Ovary (tissue), 9 donors: ENCODE results near the gene PCDHB3. TPM values are rescaled to one million over a fixed set of nuclear protein-coding genes. Genes with fewer than 3 reads are reported as not detected.

Experiments used
- polyA plus RNA-seq, 2 donors: library from polyadenylated mRNA; stranded (reverse); fragments of 200-250 nt in 1 of 2; fragments of 350-450 nt in 1 of 2; fragmentation: Illumina TruSeq in 1 of 2; extraction: RNeasy Lipid Tissue Mini Kit (QIAGEN cat#74804) in 1 of 2; gene quantifications; one replicate each; pipeline ENCODE4 v1.2.3, GENCODE V29; 2013 to 2014
- total RNA-seq, 7 donors: library from RNA; depleted of rRNA in 2 of 7; stranded (reverse); fragments of >200 nt in 2 of 7; fragmentation: NEBNext Ultra II Directional in 3 of 7; extraction: Animal tissue kit (Norgen Biotek cat#: 25700) in 3 of 7; gene quantifications; one replicate each; pipeline versions ENCODE4 v1.1.0 to v1.2.4, GENCODE V29; 2016 to 2023
- donor health status: DM: no; HTN: no; CAD: no; lungs with moderate emphysema.
- donor health status: DM: no; HTN: no; CAD: no.
- donor health status: Bipolar disorder and iron deficiency.
- donor health status: DM: yes; HTN: yes; CAD: no.
- donor health status: DM: no; HTN: no; CAD: no.
- donor health status: DM: yes; HTN: yes; CAD: no.

PCDHB3 gene
- total and polyA plus RNA-seq, 9 donors: 1.4 to 4.1 (median 3.0) TPM

Other genes starting within 250 kb of the PCDHB3 start
- gene PCDHA10, start 244.6 kb upstream of the PCDHB3 start, total RNA-seq: 1 to 10 TPM; 1.0 to 4.0 (median 1.5) TPM
- gene PCDHA10, start 244.6 kb upstream of the PCDHB3 start, polyA plus RNA-seq: 1 to 10 TPM in 1 of 2 donors, under 1 TPM in 1; 0.06 to 1.9 TPM
- gene PCDHA11, start 231.5 kb upstream of the PCDHB3 start, total RNA-seq: under 1 TPM; 0.23 to 0.79 (median 0.53) TPM
- under 1 TPM; 0.04 to 0.08 TPM for gene PCDHA11, start 231.5 kb upstream of the PCDHB3 start, polyA plus RNA-seq
- gene PCDHA12, start 225.2 kb upstream of the PCDHB3 start, total RNA-seq: 1 to 10 TPM in 2 of 7 donors, under 1 TPM in 5; 0.27 to 1.3 (median 0.56) TPM
- gene PCDHA12, start 225.2 kb upstream of the PCDHB3 start, polyA plus RNA-seq: under 1 TPM; 0.04 to 0.20 TPM
- under 1 TPM in 6 of 7 donors, not detected in 1; 0.32 to 0.92 (median 0.47) TPM for gene PCDHA13, start 218.3 kb upstream of the PCDHB3 start, total RNA-seq
- gene PCDHA13, start 218.3 kb upstream of the PCDHB3 start, polyA plus RNA-seq: under 1 TPM; 0.01 to 0.17 TPM
- under 1 TPM; 0.40 to 0.82 (median 0.57) TPM for gene PCDHAC1, start 174.2 kb upstream of the PCDHB3 start, total RNA-seq
- under 1 TPM; 0.04 to 0.15 TPM for gene PCDHAC1, start 174.2 kb upstream of the PCDHB3 start, polyA plus RNA-seq
- 1 to 10 TPM in 2 of 7 donors, under 1 TPM in 5; 0.15 to 2.1 (median 0.72) TPM for gene PCDHAC2, start 134.0 kb upstream of the PCDHB3 start, total RNA-seq
- 1 to 10 TPM in 1 of 2 donors, under 1 TPM in 1; 0.06 to 1.4 TPM for gene PCDHAC2, start 134.0 kb upstream of the PCDHB3 start, polyA plus RNA-seq
- gene PCDHB1, start 49.1 kb upstream of the PCDHB3 start, total RNA-seq: under 1 TPM in 2 of 7 donors, not detected in 5; 0.03 to 0.34 TPM
- gene PCDHB1, start 49.1 kb upstream of the PCDHB3 start, polyA plus RNA-seq: not detected
- 1 to 10 TPM; 1.9 to 4.0 (median 3.3) TPM for gene PCDHB2, start 5.9 kb upstream of the PCDHB3 start, total RNA-seq
- 1 to 10 TPM; 1.7 to 2.5 TPM for gene PCDHB2, start 5.9 kb upstream of the PCDHB3 start, polyA plus RNA-seq
- 10 to 100 TPM in 1 of 7 donors, 1 to 10 TPM in 6; 2.5 to 12.6 (median 6.9) TPM for gene PCDHB4, start 21.3 kb downstream of the PCDHB3 start, total RNA-seq
- 1 to 10 TPM; 4.2 to 5.0 TPM for gene PCDHB4, start 21.3 kb downstream of the PCDHB3 start, polyA plus RNA-seq
- gene PCDHB5, start 34.7 kb downstream of the PCDHB3 start, total RNA-seq: 10 to 100 TPM in 5 of 7 donors, 1 to 10 TPM in 2; 7.3 to 16.2 (median 12.7) TPM
- 1 to 10 TPM; 7.4 to 8.6 TPM for gene PCDHB5, start 34.7 kb downstream of the PCDHB3 start, polyA plus RNA-seq
- 1 to 10 TPM in 6 of 7 donors, under 1 TPM in 1; 0.34 to 2.4 (median 2.0) TPM for gene PCDHB6, start 49.6 kb downstream of the PCDHB3 start, total RNA-seq
- gene PCDHB6, start 49.6 kb downstream of the PCDHB3 start, polyA plus RNA-seq: 1 to 10 TPM; 1.1 TPM
- 1 to 10 TPM; 1.4 to 5.1 (median 4.0) TPM for gene PCDHB7, start 72.2 kb downstream of the PCDHB3 start, total RNA-seq
- 1 to 10 TPM; 2.2 to 3.0 TPM for gene PCDHB7, start 72.2 kb downstream of the PCDHB3 start, polyA plus RNA-seq
- 1 to 10 TPM; 1.2 to 5.8 (median 2.9) TPM for gene PCDHB8, start 77.3 kb downstream of the PCDHB3 start, total RNA-seq
- gene PCDHB8, start 77.3 kb downstream of the PCDHB3 start, polyA plus RNA-seq: 1 to 10 TPM in 1 of 2 donors, under 1 TPM in 1; 0.42 to 1.2 TPM
- gene PCDHB16, start 81.9 kb downstream of the PCDHB3 start, total RNA-seq: 10 to 100 TPM in 2 of 7 donors, 1 to 10 TPM in 5; 5.6 to 11.1 (median 6.9) TPM
- 1 to 10 TPM; 3.1 to 4.2 TPM for gene PCDHB16, start 81.9 kb downstream of the PCDHB3 start, polyA plus RNA-seq
- gene PCDHB9, start 86.7 kb downstream of the PCDHB3 start, total RNA-seq: 1 to 10 TPM; 2.0 to 5.4 (median 3.8) TPM
- gene PCDHB9, start 86.7 kb downstream of the PCDHB3 start, polyA plus RNA-seq: 1 to 10 TPM; 1.5 to 3.3 TPM
- gene PCDHB10, start 91.9 kb downstream of the PCDHB3 start, total RNA-seq: 1 to 10 TPM; 2.7 to 5.2 (median 3.1) TPM
- gene PCDHB10, start 91.9 kb downstream of the PCDHB3 start, polyA plus RNA-seq: 1 to 10 TPM; 2.9 to 3.4 TPM
- 1 to 10 TPM; 2.5 to 9.2 (median 6.0) TPM for gene PCDHB11, start 99.2 kb downstream of the PCDHB3 start, total RNA-seq
- gene PCDHB11, start 99.2 kb downstream of the PCDHB3 start, polyA plus RNA-seq: 1 to 10 TPM; 1.8 to 3.2 TPM
- gene PCDHB12, start 108.2 kb downstream of the PCDHB3 start, total RNA-seq: 1 to 10 TPM; 2.8 to 8.8 (median 6.9) TPM
- 1 to 10 TPM; 2.8 to 2.9 TPM for gene PCDHB12, start 108.2 kb downstream of the PCDHB3 start, polyA plus RNA-seq
- gene PCDHB13, start 113.4 kb downstream of the PCDHB3 start, total RNA-seq: 1 to 10 TPM; 3.9 to 5.9 (median 4.5) TPM
- gene PCDHB13, start 113.4 kb downstream of the PCDHB3 start, polyA plus RNA-seq: 1 to 10 TPM; 1.3 to 3.1 TPM
- 1 to 10 TPM; 3.8 to 7.2 (median 5.4) TPM for gene PCDHB14, start 122.9 kb downstream of the PCDHB3 start, total RNA-seq
- 1 to 10 TPM; 3.8 to 4.5 TPM for gene PCDHB14, start 122.9 kb downstream of the PCDHB3 start, polyA plus RNA-seq
- 10 to 100 TPM in 4 of 7 donors, 1 to 10 TPM in 3; 3.4 to 17.0 (median 10.3) TPM for gene PCDHB15, start 144.9 kb downstream of the PCDHB3 start, total RNA-seq
- gene PCDHB15, start 144.9 kb downstream of the PCDHB3 start, polyA plus RNA-seq: 1 to 10 TPM; 6.7 to 8.2 TPM
- 1 to 10 TPM in 1 of 7 donors, under 1 TPM in 3, not detected in 3; 0.40 to 1.4 (median 0.54) TPM for gene SLC25A2, start 203.6 kb downstream of the PCDHB3 start, total RNA-seq
- gene SLC25A2, start 203.6 kb downstream of the PCDHB3 start, polyA plus RNA-seq: under 1 TPM in 1 of 2 donors, not detected in 1; 0.10 TPM
- 100 to 1,000 TPM in 4 of 7 donors, 10 to 100 TPM in 3; 65.1 to 141 (median 102) TPM for gene TAF7, start 220.3 kb downstream of the PCDHB3 start, total RNA-seq
- gene TAF7, start 220.3 kb downstream of the PCDHB3 start, polyA plus RNA-seq: 100 to 1,000 TPM in 1 of 2 donors, 10 to 100 TPM in 1; 96.4 to 136 TPM
- 1 to 10 TPM in 3 of 7 donors, under 1 TPM in 4; 0.72 to 2.8 (median 1.00) TPM for gene PCDHGA1, start 230.0 kb downstream of the PCDHB3 start, total RNA-seq
- under 1 TPM; 0.29 to 0.90 TPM for gene PCDHGA1, start 230.0 kb downstream of the PCDHB3 start, polyA plus RNA-seq
- 10 to 100 TPM in 5 of 7 donors, 1 to 10 TPM in 2; 7.3 to 13.5 (median 12.0) TPM for gene PCDHGA2, start 238.3 kb downstream of the PCDHB3 start, total RNA-seq
- gene PCDHGA2, start 238.3 kb downstream of the PCDHB3 start, polyA plus RNA-seq: 1 to 10 TPM; 3.0 to 5.4 TPM
- gene PCDHGA3, start 243.4 kb downstream of the PCDHB3 start, total RNA-seq: 1 to 10 TPM; 5.3 to 8.6 (median 5.9) TPM
- 1 to 10 TPM; 1.9 to 2.9 TPM for gene PCDHGA3, start 243.4 kb downstream of the PCDHB3 start, polyA plus RNA-seq
- 1 to 10 TPM; 3.7 to 9.3 (median 5.5) TPM for gene PCDHGB1, start 249.6 kb downstream of the PCDHB3 start, total RNA-seq
- 1 to 10 TPM; 1.1 to 1.4 TPM for gene PCDHGB1, start 249.6 kb downstream of the PCDHB3 start, polyA plus RNA-seq